Kidney epithelial cell (primary cell): ENCODE data around the gene BLOC1S5. TPM values are rescaled to one million over a fixed set of nuclear protein-coding genes. Genes with fewer than 3 reads are reported as not detected.
A peak's percentile ranks its signal among the peaks of the same experiment; 100 is the strongest.

Source experiments
- DNase-seq: peaks from one replicate; pipeline ENCODE4 v3.0.0-alpha.2; 2010; ENCODE audit warnings: low read depth
- H3K27me3 ChIP-seq: 2 replicates; pipeline ENCODE4 v1.6.0; 2011; ENCODE audit warnings: low read length; ENCODE audit not compliant: control insufficient read depth, insufficient read depth
- H3K36me3 ChIP-seq: 2 replicates; pipeline ENCODE4 v1.5.1; 2011; ENCODE audit warnings: low read length; ENCODE audit not compliant: control insufficient read depth, insufficient read depth
- H3K4me3 ChIP-seq: 2 replicates; pipeline ENCODE4 v1.5.1; 2011; ENCODE audit warnings: low read depth, mild to moderate bottlenecking, control low read depth, low read length
- total RNA-seq: library from RNA; depleted of rRNA; stranded (reverse); fragments of >200 nt; gene quantifications from 2 replicates; pipeline ENCODE4 v1.2.3, GENCODE V29; 2015
- TF ChIP-seq, protein P1 (sequence below): IDR thresholded peaks from 2 replicates; pipeline ENCODE4 v1.5.1; 2011; ENCODE audit warnings: mild to moderate bottlenecking, moderate library complexity, low read length, control low read depth, inconsistent platforms; ENCODE audit not compliant: insufficient read depth, poor library complexity, severe bottlenecking

Gene BLOC1S5
- total RNA-seq, 1 donor from 2014 or later, result 14.8 TPM

DNA sequence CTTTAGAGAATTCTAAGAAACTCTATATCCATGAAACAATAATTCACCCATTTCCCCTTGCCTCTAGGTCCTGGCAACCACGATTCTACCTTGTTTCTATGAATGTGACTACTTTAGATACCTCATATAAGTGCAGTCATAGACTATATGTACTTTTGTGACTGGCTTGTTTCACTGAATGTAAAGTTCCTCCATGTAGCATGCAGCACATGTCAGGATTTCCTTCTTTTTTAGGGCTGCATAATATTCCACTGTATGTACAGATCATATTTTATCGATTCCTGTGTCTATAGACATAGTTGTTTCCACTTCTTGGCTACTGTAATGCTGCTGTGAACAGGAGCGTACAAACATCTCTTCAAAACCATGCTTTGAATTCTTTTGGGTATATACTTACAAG lies 26.5 kb upstream of the BLOC1S5 start:
- H3K36me3 ChIP-seq, result peaks cover 3% of the 10 kb centered on the region
- H3K4me3 ChIP-seq, result no peak overlapping the region
- H3K27me3 ChIP-seq, result no peaks in the 10 kb centered on the region
- no peak for DNase-seq
- TF ChIP-seq, protein P1, sequence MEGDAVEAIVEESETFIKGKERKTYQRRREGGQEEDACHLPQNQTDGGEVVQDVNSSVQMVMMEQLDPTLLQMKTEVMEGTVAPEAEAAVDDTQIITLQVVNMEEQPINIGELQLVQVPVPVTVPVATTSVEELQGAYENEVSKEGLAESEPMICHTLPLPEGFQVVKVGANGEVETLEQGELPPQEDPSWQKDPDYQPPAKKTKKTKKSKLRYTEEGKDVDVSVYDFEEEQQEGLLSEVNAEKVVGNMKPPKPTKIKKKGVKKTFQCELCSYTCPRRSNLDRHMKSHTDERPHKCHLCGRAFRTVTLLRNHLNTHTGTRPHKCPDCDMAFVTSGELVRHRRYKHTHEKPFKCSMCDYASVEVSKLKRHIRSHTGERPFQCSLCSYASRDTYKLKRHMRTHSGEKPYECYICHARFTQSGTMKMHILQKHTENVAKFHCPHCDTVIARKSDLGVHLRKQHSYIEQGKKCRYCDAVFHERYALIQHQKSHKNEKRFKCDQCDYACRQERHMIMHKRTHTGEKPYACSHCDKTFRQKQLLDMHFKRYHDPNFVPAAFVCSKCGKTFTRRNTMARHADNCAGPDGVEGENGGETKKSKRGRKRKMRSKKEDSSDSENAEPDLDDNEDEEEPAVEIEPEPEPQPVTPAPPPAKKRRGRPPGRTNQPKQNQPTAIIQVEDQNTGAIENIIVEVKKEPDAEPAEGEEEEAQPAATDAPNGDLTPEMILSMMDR, result no peak

DNA sequence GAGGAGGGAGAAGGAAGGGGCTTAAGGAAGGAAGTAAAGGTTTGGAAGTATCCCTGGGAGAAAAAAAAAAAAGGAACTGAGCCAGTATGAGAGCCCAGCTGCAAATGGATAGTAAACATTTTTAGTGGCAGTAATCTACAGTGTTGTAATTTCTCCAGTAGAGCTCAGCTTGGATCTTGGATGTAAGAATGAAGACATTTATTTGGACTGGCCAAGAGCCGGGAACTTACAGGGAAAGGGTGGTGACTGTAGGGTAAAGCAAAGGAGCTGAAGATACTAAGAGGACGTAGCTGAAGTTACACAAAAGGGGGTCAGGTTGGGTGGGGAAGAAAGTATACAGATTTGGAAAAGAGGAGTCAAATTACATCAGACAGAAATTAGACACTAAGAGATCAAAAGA lies 24.7 kb upstream of the BLOC1S5 start:
- TF ChIP-seq, protein P1, result no peak
- no peak for DNase-seq
- Histone ChIP-seq H3K27me3 (no peaks in the 10 kb centered on the region), H3K36me3 (peaks cover 3% of the 10 kb centered on the region), H3K4me3 (no peak overlapping the region)

DNA sequence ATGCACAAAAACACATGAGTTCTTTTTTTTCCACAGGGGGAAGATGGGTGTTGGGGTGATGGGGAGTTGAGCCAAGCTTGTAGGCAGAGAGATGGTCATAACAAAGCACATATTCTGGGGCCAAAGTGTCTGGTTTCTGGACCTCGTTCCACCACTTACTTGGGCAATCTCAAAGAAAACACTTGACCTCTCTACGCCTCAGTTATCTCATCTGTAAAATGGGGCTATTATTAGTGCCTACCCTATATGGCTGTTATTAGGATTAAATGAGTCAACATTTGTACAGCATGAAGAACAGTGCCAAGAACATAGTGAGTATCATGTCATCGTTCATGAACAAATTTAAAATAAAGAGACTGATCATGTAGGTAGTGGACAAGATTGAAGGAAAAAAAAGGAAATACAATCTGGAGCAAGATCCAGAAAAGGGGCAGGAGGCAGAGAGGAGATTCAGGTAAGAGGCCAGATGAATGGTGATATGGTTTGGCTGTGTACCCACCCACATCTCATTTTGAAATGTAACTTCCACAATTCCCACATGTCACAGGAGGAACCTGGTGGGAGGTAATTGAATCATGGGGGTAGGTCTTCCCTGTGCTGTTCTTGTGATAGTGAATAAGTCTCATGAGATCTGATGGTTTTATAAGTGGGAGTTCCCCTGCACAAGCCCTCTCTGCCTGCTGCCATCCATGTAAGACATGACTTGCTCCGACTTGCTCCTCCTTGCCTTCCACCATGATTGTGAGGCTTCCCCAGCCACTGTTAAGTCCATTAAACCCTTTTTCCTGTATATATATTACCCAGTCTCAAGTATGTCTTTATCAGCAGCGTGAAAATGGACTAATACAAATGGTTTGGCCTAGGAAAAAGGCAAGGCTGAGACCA lies 23.9 kb upstream of the BLOC1S5 start:
- DNase-seq, result no peak
- H3K27me3 ChIP-seq, result no peaks in the 10 kb centered on the region
- TF ChIP-seq, protein P1, result no peak
- peaks cover 3% of the 10 kb centered on the region for H3K36me3 ChIP-seq
- no peak overlapping the region for H3K4me3 ChIP-seq

DNA sequence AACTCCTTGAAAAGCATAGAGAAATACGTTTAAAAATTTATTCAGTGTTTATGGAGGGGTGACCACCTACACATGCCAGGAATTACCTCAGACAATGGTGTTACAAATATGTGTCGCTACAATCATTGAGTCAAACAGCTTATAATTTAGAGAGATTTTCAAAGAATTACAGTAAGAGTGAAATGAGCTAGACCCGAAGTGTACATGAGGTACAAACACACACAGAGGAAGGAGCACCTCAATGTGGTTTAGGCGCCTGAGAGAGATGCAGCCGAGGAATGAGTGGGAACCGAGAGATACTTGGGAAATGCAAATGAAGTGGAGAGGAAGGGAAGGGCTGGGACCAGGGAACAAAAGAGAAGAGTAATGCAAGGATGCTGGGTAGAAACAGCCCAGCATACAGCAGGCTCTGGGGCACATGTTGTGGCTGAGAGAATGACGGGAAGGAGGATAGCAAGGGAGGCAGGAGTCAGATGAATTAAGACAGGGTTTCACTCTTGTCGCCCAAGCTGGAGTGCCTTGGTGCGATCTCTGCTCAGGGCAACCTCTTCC lies 22.6 kb upstream of the BLOC1S5 start:
- H3K4me3 ChIP-seq, result no peak overlapping the region
- H3K36me3 ChIP-seq, result peaks cover 3% of the 10 kb centered on the region
- TF ChIP-seq, protein P1, result no peak
- no peaks in the 10 kb centered on the region for H3K27me3 ChIP-seq
- DNase-seq, result no peak

DNA sequence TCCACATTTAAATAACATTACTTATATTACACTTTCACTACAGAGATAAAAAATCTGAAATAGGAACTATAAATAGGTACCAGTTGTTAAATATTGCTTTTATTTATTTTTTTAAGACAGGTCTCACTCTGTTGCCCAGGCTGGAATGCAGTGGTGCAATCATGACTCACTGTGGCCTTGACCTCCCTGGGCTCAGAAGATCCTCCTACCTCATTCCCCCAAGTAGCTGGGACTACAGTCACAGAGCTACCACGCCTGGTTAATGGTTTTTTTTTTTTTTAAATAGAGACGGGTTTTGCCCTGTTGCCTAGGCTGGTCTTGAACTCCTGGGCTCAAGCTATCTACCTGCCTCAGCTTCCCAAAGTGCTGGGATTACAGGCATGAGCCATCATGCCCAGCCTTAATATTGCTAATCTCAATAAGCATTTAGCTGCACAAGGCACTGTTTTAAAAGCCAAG lies 20.9 kb upstream of the BLOC1S5 start:
- TF ChIP-seq, protein P1, result no peak
- peak; percentile 92 for DNase-seq
- Histone ChIP-seq H3K4me3 (no peak overlapping the region), H3K36me3 (peaks cover 3% of the 10 kb centered on the region), H3K27me3 (no peaks in the 10 kb centered on the region)
